ENCODE data around the gene USP24.

Gene USP24

GRCh38 chr1:55067914-55068313, 147.2 kb downstream of the USP24 start:
- no peak for DNase-seq (ENCODE audit: low read depth)

- DNase-seq (ENCODE audit: low read depth): no peak
Observed at GRCh38 chr1:55067022-55067778, 148.0 kb downstream of the USP24 start.

- no peak for DNase-seq (ENCODE audit: low read depth)
Observed at GRCh38 chr1:55065648-55066047, 149.5 kb downstream of the USP24 start.

GRCh38 chr1:55064861-55065263, 150.3 kb downstream of the USP24 start:
- no peak for DNase-seq (ENCODE audit: low read depth)

GRCh38 chr1:55064071-55064581, 151.0 kb downstream of the USP24 start:
- no peak for DNase-seq (ENCODE audit: low read depth)

- DNase-seq (ENCODE audit: low read depth): no peak
Observed at GRCh38 chr1:55063577-55063942, 151.6 kb downstream of the USP24 start.

- DNase-seq (ENCODE audit: low read depth): no peak
Observed at GRCh38 chr1:55062801-55063576, 152.2 kb downstream of the USP24 start.

- DNase-seq (ENCODE audit: low read depth): no peak
Observed at GRCh38 chr1:55061706-55062321, 153.3 kb downstream of the USP24 start.

GRCh38 chr1:55061000-55061705, 154.0 kb downstream of the USP24 start:
- no peak for DNase-seq (ENCODE audit: low read depth)

GRCh38 chr1:55060133-55060999, 154.8 kb downstream of the USP24 start:
- DNase-seq (ENCODE audit: low read depth): no peak

- no peak for DNase-seq (ENCODE audit: low read depth)
Observed at GRCh38 chr1:55059302-55060132, 155.6 kb downstream of the USP24 start.

- no peak for DNase-seq (ENCODE audit: low read depth)
Observed at GRCh38 chr1:55057956-55058298, 157.2 kb downstream of the USP24 start.

- no peak for DNase-seq (ENCODE audit: low read depth)
Observed at GRCh38 chr1:55057270-55057955, 157.8 kb downstream of the USP24 start.

GRCh38 chr1:55056632-55056992, 158.6 kb downstream of the USP24 start:
- DNase-seq (ENCODE audit: low read depth): no peak

GRCh38 chr1:55055951-55056631, 159.1 kb downstream of the USP24 start:
- DNase-seq (ENCODE audit: low read depth): no peak

- DNase-seq (ENCODE audit: low read depth): no peak
Observed at GRCh38 chr1:55055084-55055882, 159.9 kb downstream of the USP24 start.

- no peak for DNase-seq (ENCODE audit: low read depth)
Observed at GRCh38 chr1:55054396-55054795, 160.8 kb downstream of the USP24 start.

- DNase-seq (ENCODE audit: low read depth): no peak
Observed at GRCh38 chr1:55053265-55053954, 161.8 kb downstream of the USP24 start.
